Mesendoderm (in vitro differentiated cells): ENCODE measurements around the gene ZBTB43.

Source experiments
- DNase-seq: peaks from one replicate; pipeline ENCODE4 v3.0.0; 2013
- H2AK5ac ChIP-seq: 2 replicates; pipeline ENCODE4 v1.6.1; 2013; ENCODE audit warnings: low read length, inconsistent platforms
- H2BK120ac ChIP-seq: 2 replicates; pipeline ENCODE4 v1.6.1; 2013; ENCODE audit warnings: low read depth, mild to moderate bottlenecking, low read length, moderate library complexity, mixed read lengths
- H2BK15ac ChIP-seq: replicated peaks from 2 replicates; pipeline ENCODE4 v1.6.1; 2013; ENCODE audit warnings: low read depth, mild to moderate bottlenecking, moderate library complexity
- H2BK5ac ChIP-seq: 2 replicates; pipeline ENCODE4 v1.6.1; 2013; ENCODE audit warnings: low read length, inconsistent platforms
- H3K18ac ChIP-seq: 2 replicates; pipeline ENCODE4 v1.6.1; 2013; ENCODE audit warnings: mild to moderate bottlenecking, low read length, mixed read lengths
- H3K23ac ChIP-seq: one replicate; pipeline ENCODE4 v1.6.1; 2013; ENCODE audit warnings: low read length
- H3K27ac ChIP-seq: 2 replicates; pipeline ENCODE4 v1.5.1; 2013; ENCODE audit warnings: low read depth, mild to moderate bottlenecking, inconsistent platforms, low read length, moderate library complexity
- H3K27me3 ChIP-seq: 2 replicates; pipeline ENCODE4 v1.6.1; 2013; ENCODE audit warnings: low read length, control low read depth, mild to moderate bottlenecking, inconsistent platforms; ENCODE audit not compliant: insufficient read depth, poor library complexity
- H3K36me3 ChIP-seq: 2 replicates; pipeline ENCODE4 v1.6.1; 2013; ENCODE audit warnings: low read length, inconsistent platforms; ENCODE audit not compliant: control insufficient read depth, insufficient read depth
- H3K4ac ChIP-seq: one replicate; pipeline ENCODE4 v1.6.1; 2013; ENCODE audit warnings: low read depth, mild to moderate bottlenecking, low read length, moderate library complexity
- H3K4me1 ChIP-seq: 2 replicates; pipeline ENCODE4 v1.6.1; 2013; ENCODE audit warnings: low read depth, low read length, inconsistent platforms; ENCODE audit not compliant: control insufficient read depth
- H3K4me2 ChIP-seq: 2 replicates; pipeline ENCODE4 v1.6.1; 2013; ENCODE audit warnings: low read length
- H3K4me3 ChIP-seq: 2 replicates; pipeline ENCODE4 v1.5.1; 2013; ENCODE audit warnings: mild to moderate bottlenecking, low read length
- H3K56ac ChIP-seq: one replicate; pipeline ENCODE4 v1.6.1; 2013; ENCODE audit warnings: low read length
- H3K79me1 ChIP-seq: 2 replicates; pipeline ENCODE4 v1.6.1; 2013; ENCODE audit warnings: low read length, inconsistent platforms
- H3K79me2 ChIP-seq: 2 replicates; pipeline ENCODE4 v1.6.1; 2013; ENCODE audit warnings: mild to moderate bottlenecking, low read length; ENCODE audit not compliant: control insufficient read depth, insufficient read depth
- H3K9ac ChIP-seq: 2 replicates; pipeline ENCODE4 v1.6.1; 2013; ENCODE audit warnings: low read length, inconsistent platforms
- H4K5ac ChIP-seq: one replicate; pipeline ENCODE4 v1.6.1; 2013; ENCODE audit warnings: low read length
- H4K8ac ChIP-seq: one replicate; pipeline ENCODE4 v1.6.1; 2013; ENCODE audit warnings: low read depth, mild to moderate bottlenecking, control low read depth, low read length, moderate library complexity
- WGBS: extraction: QIAGEN DNeasy Blood & Tissue Kit; methylation state at CpG from one replicate; pipeline ENCODE4 v1.1.7; 2013; ENCODE audit warnings: low lambda C conversion rate, missing lambda C conversion rate; ENCODE audit not compliant: insufficient coverage; ENCODE audit errors: extremely low coverage; 5-methylcytosine and 5-hydroxymethylcytosine counted together

Gene ZBTB43

GRCh38 chr9:126834672-126835071, 29.8 kb downstream of the ZBTB43 start:
- H3K23ac ChIP-seq = no peak overlapping the region
- no peaks in the 10 kb centered on the region for H3K79me2 ChIP-seq
- no peak overlapping the region for H4K5ac ChIP-seq
- H2BK5ac ChIP-seq = no peak overlapping the region
- H3K4ac ChIP-seq = no peak overlapping the region
- no peak overlapping the region for H3K18ac ChIP-seq
- H3K4me3 ChIP-seq = no peak overlapping the region
- no peaks in the 10 kb centered on the region for H3K27me3 ChIP-seq
- H3K4me1 ChIP-seq = no peaks in the 10 kb centered on the region
- no peak overlapping the region for H3K27ac ChIP-seq
- H3K36me3 ChIP-seq = peaks cover 8% of the 10 kb centered on the region
- no peak overlapping the region for H2BK15ac ChIP-seq
- H3K79me1 ChIP-seq = peaks cover 4% of the 10 kb centered on the region
- H3K4me2 ChIP-seq = no peak overlapping the region
- H3K9ac ChIP-seq = no peak overlapping the region
- WGBS = no CpG with 5 or more reads among the region's 2 CpGs
- H2BK120ac ChIP-seq = no peak overlapping the region
- DNase-seq = no peak
- H4K8ac ChIP-seq = no peak overlapping the region
- H2AK5ac ChIP-seq = no peak overlapping the region
- no peak overlapping the region for H3K56ac ChIP-seq

- DNase-seq = no peak
Measured at GRCh38 chr9:126836216-126836615, 31.4 kb downstream of the ZBTB43 start.

GRCh38 chr9:126838055-126838811, 33.4 kb downstream of the ZBTB43 start:
- Histone ChIP-seq H4K8ac (no peak overlapping the region), H3K4me3 (no peak overlapping the region), H2AK5ac (no peak overlapping the region), H2BK15ac (no peak overlapping the region), H3K56ac (no peak overlapping the region), H3K4me2 (no peak overlapping the region), H3K4me1 (no peaks in the 10 kb centered on the region), H3K36me3 (peaks cover 6% of the 10 kb centered on the region), H3K4ac (no peak overlapping the region), H3K9ac (no peak overlapping the region), H4K5ac (no peak overlapping the region), H2BK5ac (no peak overlapping the region), H3K79me2 (no peaks in the 10 kb centered on the region), H3K79me1 (peaks cover 4% of the 10 kb centered on the region), H2BK120ac (no peak overlapping the region), H3K27me3 (no peaks in the 10 kb centered on the region), H3K27ac (no peak overlapping the region), H3K23ac (no peak overlapping the region), H3K18ac (no peak overlapping the region)
- no CpG with 5 or more reads among the region's 7 CpGs for WGBS
- DNase-seq = no peak

More at GRCh38 chr9:126836216-126836615, 31.4 kb downstream of the ZBTB43 start:
- H3K23ac ChIP-seq = no peak overlapping the region
- no peak overlapping the region for H4K5ac ChIP-seq
- no peaks in the 10 kb centered on the region for H3K4me1 ChIP-seq
- H2BK120ac ChIP-seq = no peak overlapping the region
- no peaks in the 10 kb centered on the region for H3K27me3 ChIP-seq
- H3K18ac ChIP-seq = no peak overlapping the region
- no CpG with 5 or more reads among the region's 2 CpGs for WGBS
- no peak overlapping the region for H3K27ac ChIP-seq
- no peak overlapping the region for H2BK5ac ChIP-seq
- no peak overlapping the region for H3K4me3 ChIP-seq
- H3K36me3 ChIP-seq = peaks cover 8% of the 10 kb centered on the region
- no peak overlapping the region for H2BK15ac ChIP-seq
- no peaks in the 10 kb centered on the region for H3K79me2 ChIP-seq
- H3K9ac ChIP-seq = no peak overlapping the region
- H4K8ac ChIP-seq = no peak overlapping the region
- H3K56ac ChIP-seq = no peak overlapping the region
- no peak overlapping the region for H2AK5ac ChIP-seq
- H3K4me2 ChIP-seq = no peak overlapping the region
- peaks cover 4% of the 10 kb centered on the region for H3K79me1 ChIP-seq
- no peak overlapping the region for H3K4ac ChIP-seq

GRCh38 chr9:126838895-126839294, 34.1 kb downstream of the ZBTB43 start:
- no peak overlapping the region for H3K4ac ChIP-seq
- no peak overlapping the region for H3K9ac ChIP-seq
- H3K23ac ChIP-seq = no peak overlapping the region
- no peaks in the 10 kb centered on the region for H3K27me3 ChIP-seq
- DNase-seq = no peak
- no peak overlapping the region for H2BK5ac ChIP-seq
- no peak overlapping the region for H3K56ac ChIP-seq
- H4K5ac ChIP-seq = no peak overlapping the region
- H3K4me1 ChIP-seq = no peaks in the 10 kb centered on the region
- no peak overlapping the region for H2BK15ac ChIP-seq
- WGBS = no CpG with 5 or more reads among the region's 12 CpGs
- H3K79me2 ChIP-seq = no peaks in the 10 kb centered on the region
- peaks cover 1% of the 10 kb centered on the region for H3K36me3 ChIP-seq
- peaks cover 4% of the 10 kb centered on the region for H3K79me1 ChIP-seq
- H2AK5ac ChIP-seq = no peak overlapping the region
- no peak overlapping the region for H4K8ac ChIP-seq
- H3K27ac ChIP-seq = no peak overlapping the region
- no peak overlapping the region for H2BK120ac ChIP-seq
- no peak overlapping the region for H3K18ac ChIP-seq
- H3K4me2 ChIP-seq = no peak overlapping the region
- H3K4me3 ChIP-seq = no peak overlapping the region

- Histone ChIP-seq H3K4ac (no peak overlapping the region), H3K9ac (no peak overlapping the region)
- WGBS = no CpG with 5 or more reads among the region's 8 CpGs
Measured at GRCh38 chr9:126839301-126839700, 34.5 kb downstream of the ZBTB43 start.

More at GRCh38 chr9:126839301-126839700, 34.5 kb downstream of the ZBTB43 start:
- no peak overlapping the region for H4K8ac ChIP-seq
- H2BK120ac ChIP-seq = no peak overlapping the region
- no peak overlapping the region for H2BK5ac ChIP-seq
- no peak overlapping the region for H3K4me3 ChIP-seq
- no peak overlapping the region for H2AK5ac ChIP-seq
- no peak overlapping the region for H3K18ac ChIP-seq
- DNase-seq = no peak
- no peaks in the 10 kb centered on the region for H3K27me3 ChIP-seq
- no peaks in the 10 kb centered on the region for H3K36me3 ChIP-seq
- no peak overlapping the region for H3K27ac ChIP-seq
- no peak overlapping the region for H4K5ac ChIP-seq
- H2BK15ac ChIP-seq = no peak overlapping the region
- H3K79me2 ChIP-seq = no peaks in the 10 kb centered on the region
- H3K56ac ChIP-seq = no peak overlapping the region
- peaks cover 4% of the 10 kb centered on the region for H3K79me1 ChIP-seq
- H3K4me1 ChIP-seq = no peaks in the 10 kb centered on the region
- no peak overlapping the region for H3K4me2 ChIP-seq
- no peak overlapping the region for H3K23ac ChIP-seq
